Mucosa of descending colon (tissue), 3 donors: ENCODE data around the gene HOXB3. TPM values are rescaled to one million over a fixed set of nuclear protein-coding genes. Genes with fewer than 3 reads are reported as not detected.

Experiments
- ATAC-seq: fragments of 200-7000 bp; cut with Tn5 transposase; one replicate; pipeline ENCODE4 v1.9.1; 2020; ENCODE audit warnings: mild to moderate bottlenecking, moderate library complexity
- DNase-seq, 3 donors: peaks; one replicate each; pipeline ENCODE4 v3.0.0-alpha.2; 2020
- H3K36me3 ChIP-seq: fragments of 200-600 bp; one replicate; pipeline ENCODE4 v1.8.0; 2021; ENCODE audit warnings: low read depth, mild to moderate bottlenecking
- H3K4me1 ChIP-seq: fragments of 200-600 bp; one replicate; pipeline ENCODE4 v1.8.0; 2021; ENCODE audit warnings: low read depth, mild to moderate bottlenecking
- H3K4me3 ChIP-seq: fragments of 200-600 bp; one replicate; pipeline ENCODE4 v1.8.0; 2021; ENCODE audit warnings: mild to moderate bottlenecking
- H3K9me3 ChIP-seq: fragments of 200-600 bp; one replicate; pipeline ENCODE4 v1.8.0; 2021; ENCODE audit warnings: mild to moderate bottlenecking
- CTCF ChIP-seq: fragments of 200-600 bp; IDR thresholded peaks from one replicate; pipeline ENCODE4 v1.8.0; 2022; ENCODE audit warnings: antibody characterized with exemption, mild to moderate bottlenecking
- intact Hi-C, 2 donors: fragments of 100-400 bp; cut with DNase I in 1 of 2; cut with micrococcal nuclease in 1 of 2; formaldehyde crosslinking; loops; one replicate each; pipeline versions ENCODE4 v1.11.0 to v1.11.1; 2022; cut with DNase I, micrococcal nuclease
- total RNA-seq, 3 donors: library from RNA; stranded (reverse); fragmentation: NEBNext Ultra II Directional in 2 of 3; extraction: Animal tissue kit (Norgen Biotek cat#: 25700) in 2 of 3; gene quantifications; one replicate each; pipeline versions ENCODE4 v1.2.1 to v1.2.4, GENCODE V29; 2021 to 2023
- donor health status: DM: no; HTN: no; CAD: no; lungs with moderate emphysema.
- donor health status: DM: no; HTN: no; CAD: no.
- donor health status: DM: no; HTN: yes; CAD: no.

HOXB3 gene
- total RNA-seq, 3 donors from 2014 or later = 42.4 to 64.8 (median 43.4) TPM

GRCh38 chr17:48623583-48623982 lies 33.5 kb upstream of the HOXB3 start:
- Histone ChIP-seq H3K4me1 (peaks cover 44% of the 10 kb centered on the region), H3K4me3 (no peak overlapping the region), H3K9me3 (no peaks in the 10 kb centered on the region), H3K36me3 (no peaks in the 10 kb centered on the region)
- ATAC-seq (no peak), DNase-seq (no peak)
- intact Hi-C loops = loop anchor here in 1 of 2 donors (10.0 kb wide), 1 partner anchor 289 kb away; no protein-coding TSS in a partner anchor
- no peak for TF ChIP-seq CTCF

GRCh38 chr17:48622857-48623256 lies 32.8 kb upstream of the HOXB3 start:
- DNase-seq (no peak), ATAC-seq (no peak)
- no peak overlapping the region for H3K4me3 ChIP-seq
- no peaks in the 10 kb centered on the region for H3K9me3 ChIP-seq
- intact Hi-C loops = loop anchor here in 1 of 2 donors (10.0 kb wide), 1 partner anchor 288 kb away; no protein-coding TSS in a partner anchor
- peaks cover 51% of the 10 kb centered on the region for H3K4me1 ChIP-seq
- no peaks in the 10 kb centered on the region for H3K36me3 ChIP-seq
- no peak for TF ChIP-seq CTCF

GRCh38 chr17:48621410-48622392 lies 31.7 kb upstream of the HOXB3 start:
- Histone ChIP-seq H3K4me3 (no peak overlapping the region), H3K36me3 (no peaks in the 10 kb centered on the region), H3K9me3 (no peaks in the 10 kb centered on the region), H3K4me1 (peaks cover 58% of the 10 kb centered on the region)
- ATAC-seq (no peak), DNase-seq (peak in 2 of 3 donors; percentile 55 to 77)
- intact Hi-C loops = loop anchor here in 1 of 2 donors (10.0 kb wide), 1 partner anchor 287 kb away; no protein-coding TSS in a partner anchor
- TF ChIP-seq CTCF = no peak

GRCh38 chr17:48620461-48621139 lies 30.6 kb upstream of the HOXB3 start:
- H3K9me3 ChIP-seq = no peaks in the 10 kb centered on the region
- intact Hi-C loops = loop anchor here in 1 of 2 donors (10.0 kb wide), 1 partner anchor 286 kb away; no protein-coding TSS in a partner anchor
- DNase-seq (peak in 2 of 3 donors; percentile 37 to 49), ATAC-seq (peak; percentile 0)
- peaks cover 47% of the 10 kb centered on the region for H3K4me1 ChIP-seq
- H3K4me3 ChIP-seq = no peak overlapping the region
- no peaks in the 10 kb centered on the region for H3K36me3 ChIP-seq
- TF ChIP-seq CTCF = no peak

GRCh38 chr17:48619826-48620449 lies 29.9 kb upstream of the HOXB3 start:
- ATAC-seq (peak; percentile 1), DNase-seq (peak in 1 of 3 donors; percentile 53)
- peaks cover 40% of the 10 kb centered on the region for H3K4me1 ChIP-seq
- no peak overlapping the region for H3K4me3 ChIP-seq
- H3K9me3 ChIP-seq = no peaks in the 10 kb centered on the region
- intact Hi-C loops = loop anchor here (5.0 to 10.0 kb wide), 2 partner anchors 283 to 285 kb away; no protein-coding TSS in a partner anchor
- no peak for TF ChIP-seq CTCF
- H3K36me3 ChIP-seq = no peaks in the 10 kb centered on the region
